K562 (cell line): ENCODE results near the gene RHOF. TPM values are rescaled to one million over a fixed set of nuclear protein-coding genes. Genes with fewer than 3 reads are reported as not detected.

ENCODE experiments used
- C11orf30 ChIP-seq: fragments of 450-650 bp; IDR thresholded peaks from 2 replicates; pipeline ENCODE4 v1.6.1; 2016; ENCODE audit warnings: low read depth, mild to moderate bottlenecking
- CHD2 ChIP-seq: IDR thresholded peaks from 2 replicates; pipeline ENCODE4 v1.6.1; 2011; ENCODE audit warnings: low read depth, low read length
- CREBBP ChIP-seq: IDR thresholded peaks from one replicate; pipeline ENCODE4 v1.6.1; 2012; ENCODE audit warnings: low read depth, mild to moderate bottlenecking, control low read depth, inconsistent platforms, low read length
- KHSRP ChIP-seq: fragments of 450-650 bp; IDR thresholded peaks from 2 replicates; pipeline ENCODE4 v1.6.1; 2017
- KLF6 ChIP-seq: fragments of 250-450 bp; sonication (Bioruptor Pico); IDR thresholded peaks from 2 replicates; pipeline ENCODE4 v1.4.0; 2020; ENCODE audit warnings: mild to moderate bottlenecking, moderate library complexity, borderline replicate concordance
- NR2F6 ChIP-seq: fragments of 450-650 bp; formaldehyde crosslinking; IDR thresholded peaks from 2 replicates; pipeline ENCODE4 v1.4.0; 2020; ENCODE audit warnings: mild to moderate bottlenecking
- RBM14 ChIP-seq: fragments of 200-400 bp; formaldehyde crosslinking; IDR thresholded peaks from 2 replicates; pipeline ENCODE4 v1.6.1; 2018; ENCODE audit warnings: low read depth, mild to moderate bottlenecking, low read length, moderate library complexity, borderline replicate concordance; ENCODE audit not compliant: insufficient read depth
- STAT5B ChIP-seq: fragments of 250-450 bp; sonication (Bioruptor Pico); IDR thresholded peaks from 2 replicates; pipeline ENCODE4 v1.8.0; 2021; ENCODE audit warnings: mild to moderate bottlenecking, inconsistent platforms
- TAF7 ChIP-seq: fragments of 450-650 bp; IDR thresholded peaks from 2 replicates; pipeline ENCODE4 v1.6.1; 2016; ENCODE audit warnings: missing genetic modification characterization, missing compliant biosample characterization
- TEAD2 ChIP-seq: fragments of 450-650 bp; IDR thresholded peaks from 2 replicates; pipeline ENCODE4 v1.6.1; 2016; ENCODE audit warnings: missing genetic modification characterization, control low read depth, missing compliant biosample characterization
- XRCC3 ChIP-seq: fragments of 450-650 bp; IDR thresholded peaks from 2 replicates; pipeline ENCODE4 v1.6.1; 2017; ENCODE audit warnings: mild to moderate bottlenecking, moderate library complexity
- ZBTB1 ChIP-seq: sonication (generic); formaldehyde crosslinking; IDR thresholded peaks from 2 replicates; pipeline ENCODE4 v1.8.1; 2023; ENCODE audit warnings: missing genetic modification reagents, low read depth, mild to moderate bottlenecking, borderline replicate concordance
- ZNF282 ChIP-seq: sonication (generic); formaldehyde crosslinking; IDR thresholded peaks from 2 replicates; pipeline ENCODE4 v1.8.1; 2023; ENCODE audit warnings: missing genetic modification reagents
- ZNF408 ChIP-seq: fragments of 250-450 bp; sonication (Bioruptor Pico); IDR thresholded peaks from 2 replicates; pipeline ENCODE4 v1.4.0; 2020; ENCODE audit warnings: low read depth, mild to moderate bottlenecking, moderate library complexity
- polyA plus RNA-seq, 8 experiments: library from polyadenylated mRNA; depleted of rRNA in 4 of 8; stranded (reverse) in 5 of 8; unstranded in 3 of 8; fragments of >200 nt; fragmentation: Nextera tagmentation in 2 of 8; fragmentation: Illumina TruSeq in 1 of 8; extraction: Ambion mirVana in 2 of 8; extraction: Trizol in 1 of 8; gene quantifications; 2 replicates each; pipeline versions ENCODE4 v1.2.1 to v1.2.3, GENCODE V29; 2011 to 2014; ENCODE audit warnings: inconsistent platforms in 1 of 8, missing spikeins in 1 of 8
- total RNA-seq, 7 experiments: library from RNA; depleted of rRNA in 6 of 7; stranded (reverse); fragments of >200 nt in 6 of 7; fragmentation: Illumina TruSeq in 2 of 7; extraction: Trizol in 2 of 7; gene quantifications; 2 replicates each; pipeline versions ENCODE4 v1.2.1 to v1.2.3, GENCODE V29; 2011 to 2021; ENCODE audit warnings: low replicate concordance in 1 of 7
- TF ChIP-seq, protein P1 (sequence below): fragments of 450-650 bp; IDR thresholded peaks from 2 replicates; pipeline ENCODE4 v1.6.1; 2016; ENCODE audit warnings: low read depth
- TF ChIP-seq, protein P2 (sequence below), 2 experiments: fragments of 450-650 bp; IDR thresholded peaks; 2 replicates each; pipeline ENCODE4 v1.6.1; 2018; ENCODE audit warnings: mild to moderate bottlenecking in 2 of 2, low read depth in 1 of 2; ENCODE audit not compliant: partially characterized antibody in 2 of 2

Gene RHOF
- total and polyA plus RNA-seq, 9 of the 15 experiments (the other 6 are each of a cell fraction or from before 2014, with no cell fraction given): 0.13 to 10.1 (median 4.0) TPM

DNA sequence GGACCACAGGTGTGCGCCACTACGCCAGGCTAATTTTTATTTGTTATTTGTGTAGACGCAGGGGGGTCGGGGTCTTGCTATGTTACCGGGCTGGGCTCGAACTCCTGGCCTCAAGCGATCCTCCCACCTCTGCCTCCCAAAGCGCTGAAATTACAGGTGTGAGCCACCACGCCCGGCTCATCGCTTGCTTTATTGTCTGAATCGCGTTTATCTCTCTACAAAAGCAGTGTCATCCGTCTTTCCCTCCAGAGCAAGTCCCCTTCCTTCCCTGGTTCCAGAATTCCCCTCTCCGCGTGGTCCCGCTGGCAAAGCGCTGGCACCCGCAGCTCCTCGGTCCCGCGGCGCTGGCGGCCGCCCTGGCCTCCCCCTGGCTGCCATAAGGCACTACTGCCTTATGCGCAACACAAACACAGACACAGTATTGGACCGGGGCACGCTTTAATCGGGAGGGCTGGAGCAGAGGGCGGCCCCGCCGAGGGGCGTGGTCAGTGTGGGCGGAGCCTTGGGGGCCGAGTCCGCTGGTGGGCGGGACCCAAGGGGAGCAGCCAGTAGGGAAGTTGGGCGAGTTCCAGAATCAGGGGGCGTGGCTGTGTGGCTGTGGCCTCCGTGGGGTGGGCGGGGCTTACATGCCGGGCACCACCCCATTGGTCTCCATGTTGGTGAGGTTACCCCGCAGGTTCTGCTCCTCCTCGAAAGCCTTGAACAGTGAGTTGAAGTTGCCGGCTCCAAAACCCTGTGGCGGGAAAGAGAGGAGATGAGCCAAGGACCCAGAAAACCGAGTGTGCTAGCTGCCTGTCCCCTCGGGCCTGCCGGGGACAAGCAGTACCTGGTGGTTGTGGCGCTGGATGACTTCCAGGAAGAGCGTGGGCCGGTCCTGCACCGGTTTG lies 45.9 kb upstream of the RHOF start (continued):
- TF ChIP-seq ZNF282 (CRISPR knock-in tag) (no peak), CREBBP (no peak), RBM14 (no peak), STAT5B (CRISPR knock-in tag) (no peak), KHSRP (no peak), TEAD2 (tag) (no peak), CHD2 (no peak), C11orf30 (no peak), NR2F6 (no peak), ZNF408 (no peak), KLF6 (CRISPR knock-in tag) (no peak), ZBTB1 (CRISPR knock-in tag) (no peak), TAF7 (no peak), XRCC3 (no peak)
- TF ChIP-seq, protein P1, sequence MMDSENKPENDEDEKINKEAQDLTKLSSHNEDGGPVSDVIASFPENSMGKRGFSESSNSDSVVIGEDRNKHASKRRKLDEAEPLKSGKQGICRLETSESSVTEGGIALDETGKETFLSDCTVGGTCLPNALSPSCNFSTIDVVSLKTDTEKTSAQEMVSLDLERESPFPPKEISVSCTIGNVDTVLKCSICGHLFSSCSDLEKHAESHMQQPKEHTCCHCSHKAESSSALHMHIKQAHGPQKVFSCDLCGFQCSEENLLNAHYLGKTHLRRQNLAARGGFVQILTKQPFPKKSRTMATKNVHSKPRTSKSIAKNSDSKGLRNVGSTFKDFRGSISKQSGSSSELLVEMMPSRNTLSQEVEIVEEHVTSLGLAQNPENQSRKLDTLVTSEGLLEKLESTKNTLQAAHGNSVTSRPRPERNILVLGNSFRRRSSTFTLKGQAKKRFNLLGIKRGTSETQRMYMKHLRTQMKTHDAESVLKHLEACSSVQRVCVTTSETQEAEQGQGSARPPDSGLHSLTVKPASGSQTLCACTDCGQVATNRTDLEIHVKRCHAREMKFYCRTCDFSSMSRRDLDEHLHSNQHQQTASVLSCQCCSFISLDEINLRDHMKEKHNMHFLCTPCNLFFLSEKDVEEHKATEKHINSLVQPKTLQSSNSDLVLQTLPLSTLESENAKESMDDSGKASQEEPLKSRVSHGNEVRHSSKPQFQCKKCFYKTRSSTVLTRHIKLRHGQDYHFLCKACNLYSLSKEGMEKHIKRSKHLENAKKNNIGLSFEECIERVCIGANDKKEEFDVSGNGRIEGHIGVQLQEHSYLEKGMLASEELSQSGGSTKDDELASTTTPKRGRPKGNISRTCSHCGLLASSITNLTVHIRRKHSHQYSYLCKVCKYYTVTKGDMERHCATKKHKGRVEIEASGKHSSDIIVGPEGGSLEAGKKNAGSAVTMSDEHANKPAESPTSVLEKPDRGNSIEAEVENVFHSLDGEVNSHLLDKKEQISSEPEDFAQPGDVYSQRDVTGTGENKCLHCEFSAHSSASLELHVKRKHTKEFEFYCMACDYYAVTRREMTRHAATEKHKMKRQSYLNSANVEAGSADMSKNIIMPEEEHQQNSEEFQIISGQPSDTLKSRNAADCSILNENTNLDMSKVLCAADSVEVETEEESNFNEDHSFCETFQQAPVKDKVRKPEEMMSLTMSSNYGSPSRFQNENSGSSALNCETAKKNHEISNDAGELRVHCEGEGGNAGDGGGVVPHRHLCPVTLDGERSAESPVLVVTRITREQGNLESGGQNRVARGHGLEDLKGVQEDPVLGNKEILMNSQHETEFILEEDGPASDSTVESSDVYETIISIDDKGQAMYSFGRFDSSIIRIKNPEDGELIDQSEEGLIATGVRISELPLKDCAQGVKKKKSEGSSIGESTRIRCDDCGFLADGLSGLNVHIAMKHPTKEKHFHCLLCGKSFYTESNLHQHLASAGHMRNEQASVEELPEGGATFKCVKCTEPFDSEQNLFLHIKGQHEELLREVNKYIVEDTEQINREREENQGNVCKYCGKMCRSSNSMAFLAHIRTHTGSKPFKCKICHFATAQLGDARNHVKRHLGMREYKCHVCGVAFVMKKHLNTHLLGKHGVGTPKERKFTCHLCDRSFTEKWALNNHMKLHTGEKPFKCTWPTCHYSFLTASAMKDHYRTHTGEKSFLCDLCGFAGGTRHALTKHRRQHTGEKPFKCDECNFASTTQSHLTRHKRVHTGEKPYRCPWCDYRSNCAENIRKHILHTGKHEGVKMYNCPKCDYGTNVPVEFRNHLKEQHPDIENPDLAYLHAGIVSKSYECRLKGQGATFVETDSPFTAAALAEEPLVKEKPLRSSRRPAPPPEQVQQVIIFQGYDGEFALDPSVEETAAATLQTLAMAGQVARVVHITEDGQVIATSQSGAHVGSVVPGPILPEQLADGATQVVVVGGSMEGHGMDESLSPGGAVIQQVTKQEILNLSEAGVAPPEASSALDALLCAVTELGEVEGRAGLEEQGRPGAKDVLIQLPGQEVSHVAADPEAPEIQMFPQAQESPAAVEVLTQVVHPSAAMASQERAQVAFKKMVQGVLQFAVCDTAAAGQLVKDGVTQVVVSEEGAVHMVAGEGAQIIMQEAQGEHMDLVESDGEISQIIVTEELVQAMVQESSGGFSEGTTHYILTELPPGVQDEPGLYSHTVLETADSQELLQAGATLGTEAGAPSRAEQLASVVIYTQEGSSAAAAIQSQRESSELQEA: no peak
- TF ChIP-seq, protein P2, sequence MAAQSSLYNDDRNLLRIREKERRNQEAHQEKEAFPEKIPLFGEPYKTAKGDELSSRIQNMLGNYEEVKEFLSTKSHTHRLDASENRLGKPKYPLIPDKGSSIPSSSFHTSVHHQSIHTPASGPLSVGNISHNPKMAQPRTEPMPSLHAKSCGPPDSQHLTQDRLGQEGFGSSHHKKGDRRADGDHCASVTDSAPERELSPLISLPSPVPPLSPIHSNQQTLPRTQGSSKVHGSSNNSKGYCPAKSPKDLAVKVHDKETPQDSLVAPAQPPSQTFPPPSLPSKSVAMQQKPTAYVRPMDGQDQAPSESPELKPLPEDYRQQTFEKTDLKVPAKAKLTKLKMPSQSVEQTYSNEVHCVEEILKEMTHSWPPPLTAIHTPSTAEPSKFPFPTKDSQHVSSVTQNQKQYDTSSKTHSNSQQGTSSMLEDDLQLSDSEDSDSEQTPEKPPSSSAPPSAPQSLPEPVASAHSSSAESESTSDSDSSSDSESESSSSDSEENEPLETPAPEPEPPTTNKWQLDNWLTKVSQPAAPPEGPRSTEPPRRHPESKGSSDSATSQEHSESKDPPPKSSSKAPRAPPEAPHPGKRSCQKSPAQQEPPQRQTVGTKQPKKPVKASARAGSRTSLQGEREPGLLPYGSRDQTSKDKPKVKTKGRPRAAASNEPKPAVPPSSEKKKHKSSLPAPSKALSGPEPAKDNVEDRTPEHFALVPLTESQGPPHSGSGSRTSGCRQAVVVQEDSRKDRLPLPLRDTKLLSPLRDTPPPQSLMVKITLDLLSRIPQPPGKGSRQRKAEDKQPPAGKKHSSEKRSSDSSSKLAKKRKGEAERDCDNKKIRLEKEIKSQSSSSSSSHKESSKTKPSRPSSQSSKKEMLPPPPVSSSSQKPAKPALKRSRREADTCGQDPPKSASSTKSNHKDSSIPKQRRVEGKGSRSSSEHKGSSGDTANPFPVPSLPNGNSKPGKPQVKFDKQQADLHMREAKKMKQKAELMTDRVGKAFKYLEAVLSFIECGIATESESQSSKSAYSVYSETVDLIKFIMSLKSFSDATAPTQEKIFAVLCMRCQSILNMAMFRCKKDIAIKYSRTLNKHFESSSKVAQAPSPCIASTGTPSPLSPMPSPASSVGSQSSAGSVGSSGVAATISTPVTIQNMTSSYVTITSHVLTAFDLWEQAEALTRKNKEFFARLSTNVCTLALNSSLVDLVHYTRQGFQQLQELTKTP (IDR thresholded peaks at IDR 0.05; ENCODE audit: low read depth in 1 of 2, partially characterized antibody in 2 of 2): no peak
